Mucosa of rectum (tissue), 2 donors: ENCODE results near the gene KEL.

ENCODE experiments used
- H3K27ac ChIP-seq, 2 donors: one replicate each; pipeline ENCODE4 v1.7.0; 2013; ENCODE audit warnings: inconsistent platforms in 2 of 2, low read depth in 2 of 2, low read length in 2 of 2
- H3K27me3 ChIP-seq, 2 donors: one replicate each; pipeline ENCODE4 v1.7.0; 2013; ENCODE audit warnings: low read length in 2 of 2; ENCODE audit not compliant: control insufficient read depth in 2 of 2, insufficient read depth in 2 of 2
- H3K36me3 ChIP-seq, 2 donors: one replicate each; pipeline ENCODE4 v1.7.0; 2013; ENCODE audit warnings: low read length in 2 of 2; ENCODE audit not compliant: control insufficient read depth in 2 of 2, insufficient read depth in 2 of 2
- H3K4me1 ChIP-seq, 2 donors: one replicate each; pipeline ENCODE4 v1.7.0; 2013; ENCODE audit warnings: low read length in 2 of 2, mild to moderate bottlenecking in 1 of 2; ENCODE audit not compliant: control insufficient read depth in 2 of 2, insufficient read depth in 2 of 2
- H3K4me3 ChIP-seq, 2 donors: one replicate each; pipeline ENCODE4 v1.7.0; 2013; ENCODE audit warnings: low read length in 2 of 2
- H3K9ac ChIP-seq, 2 donors: one replicate each; pipeline ENCODE4 v1.7.0; 2013; ENCODE audit warnings: low read length in 2 of 2, low read depth in 1 of 2, mild to moderate bottlenecking in 1 of 2
- H3K9me3 ChIP-seq, 2 donors: one replicate each; pipeline ENCODE4 v1.7.0; 2013; ENCODE audit warnings: low read length in 2 of 2; ENCODE audit not compliant: control insufficient read depth in 2 of 2
- donor health status: healthy.
- donor health status: Normal muscosa, but diverticular disease.

The KEL gene

DNA sequence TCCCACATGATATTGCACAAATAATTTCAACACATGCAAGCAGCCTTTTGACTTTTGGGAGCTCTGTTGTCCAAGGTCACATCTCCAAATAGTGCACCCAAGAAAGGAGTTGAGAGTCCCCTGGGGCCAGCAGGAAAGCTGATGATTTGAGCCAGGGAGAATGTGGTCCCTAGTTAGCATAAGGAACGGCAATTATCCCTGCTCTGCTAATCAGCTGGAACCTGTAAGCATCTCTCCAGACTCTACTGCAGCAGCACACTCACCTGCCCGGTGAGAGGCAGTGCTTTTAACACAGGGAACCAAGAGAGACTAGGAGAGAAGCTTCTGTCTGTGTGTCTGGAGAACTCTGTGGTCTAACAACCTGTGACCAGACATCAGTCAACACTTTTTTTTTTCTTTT lies 45.7 kb downstream of the KEL start:
- Histone ChIP-seq H3K9me3 (no peaks in the 10 kb centered on the region), H3K27ac (no peak overlapping the region), H3K27me3 (peaks cover 0 to 4% of the 10 kb centered on the region in 2 donors), H3K36me3 (no peaks in the 10 kb centered on the region), H3K4me1 (no peaks in the 10 kb centered on the region), H3K9ac (no peak overlapping the region), H3K4me3 (no peak overlapping the region)

DNA sequence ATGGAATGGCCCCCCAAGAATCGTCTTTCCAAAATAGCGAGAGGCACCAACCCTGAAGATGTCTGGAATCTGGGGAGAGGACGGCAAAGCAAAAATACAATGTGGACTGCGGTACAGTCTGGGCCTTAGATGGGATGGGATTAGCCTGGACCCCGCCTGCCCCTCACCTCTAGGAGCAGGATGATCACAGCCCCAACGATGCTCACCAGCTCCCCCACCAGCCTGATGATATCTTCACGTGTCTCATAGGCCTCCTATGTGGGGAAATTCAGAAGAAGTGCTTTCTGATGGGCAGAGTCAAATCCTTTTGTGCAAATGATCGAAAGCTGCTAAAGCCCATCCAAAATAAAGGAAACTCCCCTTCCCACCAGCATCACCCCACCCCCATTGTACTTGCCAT lies 46.8 kb downstream of the KEL start:
- Histone ChIP-seq H3K4me3 (no peak overlapping the region), H3K4me1 (no peaks in the 10 kb centered on the region), H3K9ac (no peak overlapping the region), H3K9me3 (no peaks in the 10 kb centered on the region), H3K27me3 (peaks cover 2 to 8% of the 10 kb centered on the region in 2 donors), H3K27ac (no peak overlapping the region), H3K36me3 (no peaks in the 10 kb centered on the region)

DNA sequence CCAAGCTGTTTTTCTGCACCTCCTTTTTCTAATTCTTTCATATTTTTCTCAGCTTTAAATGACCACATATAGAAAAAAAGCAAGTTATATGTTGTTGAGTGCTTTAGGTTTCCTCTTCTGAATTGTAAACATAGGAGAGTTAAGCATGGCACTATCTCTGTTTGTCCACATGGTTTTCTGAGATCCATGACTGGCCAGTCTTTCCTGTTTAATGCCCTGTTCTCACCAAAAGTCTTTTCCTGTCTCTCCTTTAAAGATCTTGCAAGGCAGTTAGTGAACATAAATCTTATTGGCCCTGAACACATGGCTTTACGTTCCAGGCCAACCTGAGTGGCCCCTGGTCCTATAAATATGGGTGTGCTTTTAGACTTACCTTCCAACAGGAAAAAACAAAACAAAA lies 48.0 kb downstream of the KEL start:
- no peaks in the 10 kb centered on the region for H3K9me3 ChIP-seq
- peaks cover 2 to 12% of the 10 kb centered on the region in 2 donors for H3K27me3 ChIP-seq
- H3K27ac ChIP-seq: no peak overlapping the region
- no peak overlapping the region for H3K4me3 ChIP-seq
- H3K4me1 ChIP-seq: no peaks in the 10 kb centered on the region
- H3K36me3 ChIP-seq: no peaks in the 10 kb centered on the region
- H3K9ac ChIP-seq: no peak overlapping the region

DNA sequence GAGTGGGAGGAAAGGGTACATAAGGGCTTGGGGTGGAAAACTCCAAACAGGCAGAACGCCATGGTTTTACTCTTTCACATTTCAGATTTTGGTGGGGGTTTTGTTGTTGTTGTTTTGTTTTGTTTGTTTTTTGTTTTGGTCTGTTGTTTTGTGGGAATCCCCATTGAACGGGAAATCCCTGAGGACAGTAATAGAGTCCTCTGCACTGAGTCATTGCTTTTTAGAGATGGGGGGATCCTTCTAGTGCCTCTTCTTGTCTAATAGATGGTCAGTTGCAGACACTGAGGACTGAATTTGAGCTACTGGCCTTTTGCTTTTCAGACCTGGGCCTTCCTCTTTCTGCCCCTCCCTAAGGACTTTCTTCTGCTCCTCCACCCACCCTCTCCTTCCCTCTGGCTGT lies 48.6 kb downstream of the KEL start:
- no peak overlapping the region for H3K4me3 ChIP-seq

DNA sequence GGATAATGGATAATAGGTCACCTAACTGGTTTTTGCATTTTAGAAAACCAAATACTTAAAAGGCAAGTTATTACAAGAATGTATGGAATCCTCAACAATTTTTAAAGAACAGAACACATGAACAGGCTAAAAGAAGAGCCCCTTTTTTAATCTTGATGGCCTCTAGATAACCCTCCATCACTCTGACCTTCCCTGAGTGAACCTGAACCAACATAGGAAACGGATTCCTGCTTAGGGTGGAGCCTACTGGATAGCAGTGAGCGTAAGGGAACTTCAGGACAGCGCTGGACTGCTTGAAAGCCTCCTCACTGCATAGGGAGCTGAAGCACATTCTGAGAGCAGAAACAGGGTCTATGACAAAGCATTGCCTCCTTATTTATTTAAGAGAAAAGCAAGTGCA lies 49.1 kb downstream of the KEL start:
- no peaks in the 10 kb centered on the region for H3K36me3 ChIP-seq
- no peak overlapping the region for H3K27ac ChIP-seq
- no peak overlapping the region for H3K9ac ChIP-seq
- peaks cover 2 to 13% of the 10 kb centered on the region in 2 donors for H3K27me3 ChIP-seq
- H3K4me1 ChIP-seq: no peaks in the 10 kb centered on the region
- no peaks in the 10 kb centered on the region for H3K9me3 ChIP-seq
- no peak overlapping the region for H3K4me3 ChIP-seq

More for the DNA sequence above, 48.6 kb downstream of the KEL start:
- H3K27me3 ChIP-seq: peaks cover 2 to 13% of the 10 kb centered on the region in 2 donors
- no peaks in the 10 kb centered on the region for H3K36me3 ChIP-seq
- H3K27ac ChIP-seq: no peak overlapping the region
- H3K4me1 ChIP-seq: no peaks in the 10 kb centered on the region
- H3K9me3 ChIP-seq: no peaks in the 10 kb centered on the region
- H3K9ac ChIP-seq: no peak overlapping the region

DNA sequence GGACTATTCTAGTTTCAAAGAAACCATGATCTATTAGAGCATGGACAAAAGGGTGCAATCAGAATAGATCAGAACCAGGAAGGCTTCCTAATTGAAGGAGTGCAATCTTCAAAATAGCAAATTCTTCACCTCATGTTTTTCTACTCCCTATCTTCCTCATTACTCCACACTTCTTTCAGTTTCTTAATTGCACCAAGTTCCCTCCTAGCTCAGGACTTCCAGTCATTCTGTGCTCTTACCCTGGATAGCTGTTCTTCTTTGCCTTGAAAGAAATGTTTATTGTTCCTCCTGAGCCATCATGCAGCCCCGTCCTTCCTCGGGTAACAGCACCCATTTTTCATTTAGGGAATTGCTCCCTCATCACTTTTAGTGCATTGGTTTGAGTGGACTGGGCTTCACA lies 51.7 kb downstream of the KEL start:
- Histone ChIP-seq H3K27me3 (peaks cover 2 to 9% of the 10 kb centered on the region in 2 donors), H3K36me3 (no peaks in the 10 kb centered on the region), H3K4me3 (no peak overlapping the region), H3K9me3 (no peaks in the 10 kb centered on the region), H3K9ac (no peak overlapping the region), H3K27ac (no peak overlapping the region), H3K4me1 (no peaks in the 10 kb centered on the region)

DNA sequence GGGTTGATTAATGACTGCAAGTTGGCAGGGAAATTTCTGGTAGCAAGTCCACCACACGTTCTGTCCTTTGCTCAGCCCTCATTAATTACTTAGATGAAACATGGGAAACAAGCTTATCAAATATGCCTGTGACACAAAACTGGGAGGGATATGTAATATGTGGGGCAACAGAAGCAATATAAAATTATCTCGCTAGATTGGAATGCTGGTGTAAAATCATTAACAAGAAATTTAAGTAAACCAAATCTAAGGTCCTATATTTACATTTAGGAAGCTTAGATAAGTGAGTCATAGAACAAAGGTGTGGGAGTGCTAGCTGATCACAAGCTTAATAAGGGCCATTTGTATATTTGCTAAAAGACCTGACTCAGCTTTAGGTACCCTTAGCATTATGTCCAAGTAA lies 52.1 kb downstream of the KEL start:
- Histone ChIP-seq H3K27ac (no peak overlapping the region), H3K9me3 (no peaks in the 10 kb centered on the region), H3K4me3 (no peak overlapping the region), H3K27me3 (peaks cover 2 to 9% of the 10 kb centered on the region in 2 donors), H3K4me1 (no peaks in the 10 kb centered on the region), H3K36me3 (no peaks in the 10 kb centered on the region), H3K9ac (no peak overlapping the region)

DNA sequence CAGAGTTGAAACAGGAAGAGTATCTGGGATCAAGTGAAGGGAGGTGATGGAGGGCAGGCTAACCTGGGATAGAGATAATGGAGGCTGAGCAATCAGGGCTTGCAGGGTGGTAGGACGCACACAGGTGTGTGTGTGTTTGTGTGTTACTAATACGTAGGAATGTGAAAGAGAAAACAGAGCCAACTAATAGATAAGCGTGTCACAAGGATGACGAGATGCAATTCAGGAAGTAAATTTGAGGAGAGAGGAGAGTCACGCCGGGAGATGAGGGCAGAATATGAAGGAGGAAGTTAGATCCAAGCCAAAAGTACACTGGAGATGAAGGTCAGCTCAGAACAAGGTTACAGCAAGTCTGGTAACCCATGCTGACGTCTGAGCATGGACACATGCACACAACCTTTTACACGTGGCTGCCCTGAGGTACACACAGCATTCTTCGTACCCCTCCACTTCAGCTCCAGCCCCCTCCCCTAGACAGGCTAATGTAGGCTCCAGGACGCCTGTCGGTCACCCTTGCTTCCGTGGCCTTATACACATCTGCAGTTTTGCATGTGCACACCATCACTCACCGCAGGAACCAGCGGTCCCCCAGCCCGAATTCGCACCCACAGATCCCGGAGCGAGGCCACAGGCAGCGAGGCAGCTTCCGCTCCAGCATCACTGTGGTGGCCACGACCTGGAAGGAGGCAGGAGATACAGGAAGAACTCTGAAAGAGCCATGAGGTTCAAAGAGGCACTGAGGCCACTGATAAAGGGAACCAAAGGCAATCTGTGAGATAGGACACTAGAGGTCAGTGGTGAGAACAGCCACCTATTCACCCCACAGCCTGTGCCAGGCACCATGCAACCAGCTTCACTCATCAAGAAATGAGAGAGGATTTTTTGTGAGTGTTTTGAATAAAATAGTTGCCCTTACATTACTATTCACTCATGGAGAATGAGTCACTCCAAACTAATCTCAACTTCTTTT lies 53.0 kb downstream of the KEL start:
- Histone ChIP-seq H3K4me1 (no peaks in the 10 kb centered on the region), H3K9me3 (no peaks in the 10 kb centered on the region), H3K36me3 (no peaks in the 10 kb centered on the region), H3K4me3 (no peak overlapping the region), H3K27me3 (peaks cover 2 to 9% of the 10 kb centered on the region in 2 donors), H3K27ac (no peak overlapping the region), H3K9ac (no peak overlapping the region)

DNA sequence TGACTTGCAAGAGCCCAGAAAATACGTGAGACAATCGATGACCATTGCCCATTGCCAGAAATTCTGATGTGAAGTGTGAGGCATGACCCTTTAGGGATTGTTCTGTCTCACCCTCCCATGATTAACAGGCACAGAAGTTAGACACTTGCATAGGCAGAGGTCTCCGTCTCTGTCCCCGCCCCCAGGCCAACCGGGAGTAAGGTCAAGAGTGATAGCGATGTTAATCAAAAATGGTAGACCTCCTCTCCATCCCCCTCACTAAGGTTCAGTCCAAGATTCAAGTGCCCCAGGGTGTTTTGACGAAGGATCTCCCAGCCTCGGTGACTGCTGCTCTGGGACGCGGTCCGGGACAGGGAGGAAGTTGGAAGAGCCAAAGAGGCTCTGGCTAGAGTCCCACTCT lies 53.9 kb downstream of the KEL start:
- H3K4me1 ChIP-seq: no peaks in the 10 kb centered on the region
- no peak overlapping the region for H3K9ac ChIP-seq
- H3K4me3 ChIP-seq: no peak overlapping the region
- H3K27me3 ChIP-seq: peaks cover 2 to 9% of the 10 kb centered on the region in 2 donors
- no peaks in the 10 kb centered on the region for H3K9me3 ChIP-seq
- no peak overlapping the region for H3K27ac ChIP-seq
- H3K36me3 ChIP-seq: no peaks in the 10 kb centered on the region

DNA sequence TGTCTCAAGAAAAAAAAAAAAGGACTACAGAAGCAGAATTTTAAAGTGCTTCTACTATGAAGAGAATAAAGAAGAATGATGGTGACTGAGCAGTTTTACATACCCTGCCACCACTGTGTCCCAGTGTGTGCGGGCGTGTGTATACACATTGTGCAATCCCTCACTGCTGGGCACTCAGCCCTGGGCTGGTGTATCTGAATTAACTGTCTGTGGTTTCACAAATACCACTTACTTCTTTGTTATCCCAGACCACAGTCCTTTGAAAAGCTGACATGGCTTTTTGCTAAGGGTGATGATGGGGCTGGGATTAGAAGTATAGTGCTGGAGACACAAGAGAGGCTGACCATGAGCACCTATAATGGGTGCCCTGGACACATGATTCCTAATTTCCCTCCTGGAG lies 55.5 kb downstream of the KEL start:
- H3K9ac ChIP-seq: no peak overlapping the region
- H3K36me3 ChIP-seq: no peaks in the 10 kb centered on the region
- no peak overlapping the region for H3K27ac ChIP-seq
- peaks cover 2 to 9% of the 10 kb centered on the region in 2 donors for H3K27me3 ChIP-seq
- no peaks in the 10 kb centered on the region for H3K4me1 ChIP-seq
- no peak overlapping the region for H3K4me3 ChIP-seq
- H3K9me3 ChIP-seq: no peaks in the 10 kb centered on the region
